Lower leg skin (tissue), 3 donors: ENCODE measurements around the gene CELSR3.

Source experiments
- POLR2A ChIP-seq, 2 donors: fragments of 450-650 bp; IDR thresholded peaks; one replicate each; pipeline ENCODE4 v1.6.1; 2016 to 2017; ENCODE audit warnings: antibody characterized with exemption in 2 of 2, mild to moderate bottlenecking in 1 of 2, moderate library complexity in 1 of 2
- TF ChIP-seq, protein P1 (sequence below), 3 donors: fragments of 450-650 bp; IDR thresholded peaks; one replicate each; pipeline ENCODE4 v1.5.1; 2016; ENCODE audit warnings: antibody characterized with exemption in 3 of 3, mild to moderate bottlenecking in 3 of 3, moderate library complexity in 2 of 3

DNA sequence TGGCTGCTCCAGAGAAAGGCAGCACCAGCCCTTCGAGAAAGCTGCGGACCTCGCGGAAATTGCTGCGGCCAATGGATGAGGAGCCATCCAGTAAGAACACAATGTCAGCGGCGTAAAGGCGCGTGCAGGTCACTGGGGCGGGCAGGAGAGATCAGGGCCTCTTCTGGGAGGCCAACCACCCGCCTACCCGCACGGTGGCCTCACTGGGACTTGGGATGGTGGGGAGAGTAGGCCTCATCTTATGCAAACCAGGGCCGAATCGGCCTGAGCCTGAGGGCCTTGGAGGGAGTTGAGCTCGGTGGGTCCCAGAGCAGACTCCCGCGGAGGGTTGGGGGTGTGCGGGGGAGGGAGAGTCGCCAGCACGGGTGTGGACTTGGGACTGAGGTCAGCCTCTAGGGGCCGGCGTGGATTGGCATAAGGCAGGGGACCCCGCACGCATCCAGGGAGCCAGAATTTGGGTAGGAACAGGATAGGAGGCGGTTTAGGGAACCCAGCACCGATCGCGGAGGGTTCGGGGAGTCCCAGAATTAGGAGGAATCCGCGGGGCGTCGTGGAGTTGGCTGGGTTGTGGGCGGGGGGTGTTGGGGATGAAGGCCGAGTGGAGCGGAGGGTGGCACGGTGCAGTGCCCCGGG, 68.2 kb downstream of the CELSR3 start:
- TF ChIP-seq, protein P1, sequence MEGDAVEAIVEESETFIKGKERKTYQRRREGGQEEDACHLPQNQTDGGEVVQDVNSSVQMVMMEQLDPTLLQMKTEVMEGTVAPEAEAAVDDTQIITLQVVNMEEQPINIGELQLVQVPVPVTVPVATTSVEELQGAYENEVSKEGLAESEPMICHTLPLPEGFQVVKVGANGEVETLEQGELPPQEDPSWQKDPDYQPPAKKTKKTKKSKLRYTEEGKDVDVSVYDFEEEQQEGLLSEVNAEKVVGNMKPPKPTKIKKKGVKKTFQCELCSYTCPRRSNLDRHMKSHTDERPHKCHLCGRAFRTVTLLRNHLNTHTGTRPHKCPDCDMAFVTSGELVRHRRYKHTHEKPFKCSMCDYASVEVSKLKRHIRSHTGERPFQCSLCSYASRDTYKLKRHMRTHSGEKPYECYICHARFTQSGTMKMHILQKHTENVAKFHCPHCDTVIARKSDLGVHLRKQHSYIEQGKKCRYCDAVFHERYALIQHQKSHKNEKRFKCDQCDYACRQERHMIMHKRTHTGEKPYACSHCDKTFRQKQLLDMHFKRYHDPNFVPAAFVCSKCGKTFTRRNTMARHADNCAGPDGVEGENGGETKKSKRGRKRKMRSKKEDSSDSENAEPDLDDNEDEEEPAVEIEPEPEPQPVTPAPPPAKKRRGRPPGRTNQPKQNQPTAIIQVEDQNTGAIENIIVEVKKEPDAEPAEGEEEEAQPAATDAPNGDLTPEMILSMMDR (IDR thresholded peaks at IDR 0.05), result no peak
- no peak for TF ChIP-seq POLR2A (IDR thresholded peaks at IDR 0.05)
